OCI-LY3 (cell line): ENCODE measurements around the gene ACSF3.

Experiments used
- H2AFZ ChIP-seq: fragments of 200-600, 300-600 bp; shearing (Covaris generic); 2 replicates; pipeline ENCODE4 v1.6.0; 2014; ENCODE audit warnings: antibody characterized with exemption, low read depth, low read length
- H3K27ac ChIP-seq: fragments of 200-600, 300-600 bp; sonication (generic); 2 replicates; pipeline ENCODE4 v1.5.1; 2014; ENCODE audit warnings: mild to moderate bottlenecking, low read length, moderate library complexity, mixed read lengths
- H3K27me3 ChIP-seq: fragments of 200-600, 300-600 bp; sonication (generic); 2 replicates; pipeline ENCODE4 v1.6.1; 2014; ENCODE audit warnings: low read depth, low read length, mixed read lengths
- H3K36me3 ChIP-seq: fragments of 200-600, 300-600 bp; sonication (generic); replicated peaks from 2 replicates; pipeline ENCODE3; 2014; ENCODE audit warnings: low read depth, low read length, mixed read lengths
- H3K4me1 ChIP-seq: fragments of 300-600, 200-600 bp; sonication (generic); 2 replicates; pipeline ENCODE4 v1.6.1; 2014; ENCODE audit warnings: low read length, mixed read lengths
- H3K4me2 ChIP-seq: fragments of 200-600, 300-600 bp; sonication (generic); 2 replicates; pipeline ENCODE4 v1.6.1; 2014; ENCODE audit warnings: low read length, mixed read lengths
- H3K4me3 ChIP-seq: fragments of 300-600, 200-600 bp; sonication (generic); 2 replicates; pipeline ENCODE4 v1.5.1; 2014; ENCODE audit warnings: antibody characterized with exemption, mild to moderate bottlenecking, low read length, moderate library complexity
- H3K79me2 ChIP-seq: fragments of 300-600, 200-600 bp; shearing (Covaris generic); 2 replicates; pipeline ENCODE4 v1.6.1; 2014; ENCODE audit warnings: mild to moderate bottlenecking, low read length, mixed read lengths
- H3K9ac ChIP-seq: fragments of 300-600, 200-600 bp; shearing (Covaris generic); 2 replicates; pipeline ENCODE4 v1.6.0; 2014; ENCODE audit warnings: mild to moderate bottlenecking, low read length, moderate library complexity
- H3K9me3 ChIP-seq: fragments of 200-600, 300-600 bp; shearing (Covaris generic); 2 replicates; pipeline ENCODE4 v1.6.1; 2014; ENCODE audit warnings: low read length, mixed read lengths; ENCODE audit not compliant: insufficient read depth
- H4K20me1 ChIP-seq: fragments of 200-600, 300-600 bp; sonication (generic); 2 replicates; pipeline ENCODE4 v1.6.1; 2016; ENCODE audit warnings: low read length, mixed read lengths; ENCODE audit not compliant: insufficient read depth
- CTCF ChIP-seq: fragments of 200-600, 300-600 bp; sonication (generic); IDR thresholded peaks from 2 replicates; pipeline ENCODE4 v1.5.1; 2014; ENCODE audit warnings: antibody characterized with exemption, low read length, low read depth
- EZH2phosphoT487 ChIP-seq: fragments of 200-600 bp; shearing (Covaris generic); IDR thresholded peaks from 2 replicates; pipeline ENCODE4 v1.6.1; 2018; ENCODE audit warnings: antibody characterized with exemption, mixed run types, low read depth

Gene ACSF3

GRCh38 chr16:89102041-89102471, 8.4 kb downstream of the ACSF3 start:
- Histone ChIP-seq H3K27me3 (no peaks in the 10 kb centered on the region), H2AFZ (no peak overlapping the region), H3K9me3 (no peaks in the 10 kb centered on the region; the same call in 1 of the 2 replicates), H3K79me2 (peaks cover 44% of the 10 kb centered on the region), H3K9ac (no peak overlapping the region), H3K4me2 (no peak overlapping the region), H3K4me1 (peaks cover 20% of the 10 kb centered on the region), H3K27ac (no peak overlapping the region), H4K20me1 (peaks cover 37% of the 10 kb centered on the region), H3K36me3 (peaks cover 72% of the 10 kb centered on the region), H3K4me3 (no peak overlapping the region)
- TF ChIP-seq CTCF (no peak), EZH2phosphoT487 (no peak)

- peaks cover 15% of the 10 kb centered on the region for H3K4me1 ChIP-seq
- H3K79me2 ChIP-seq: peaks cover 38% of the 10 kb centered on the region
- TF ChIP-seq CTCF: no peak
- no peak for TF ChIP-seq EZH2phosphoT487
- H4K20me1 ChIP-seq: peaks cover 32% of the 10 kb centered on the region
- no peak overlapping the region for H3K9ac ChIP-seq
- H3K27ac ChIP-seq: no peak overlapping the region
- H3K27me3 ChIP-seq: no peaks in the 10 kb centered on the region
- no peak overlapping the region for H2AFZ ChIP-seq
- no peak overlapping the region for H3K4me2 ChIP-seq
- H3K4me3 ChIP-seq: no peak overlapping the region
- H3K9me3 ChIP-seq: no peaks in the 10 kb centered on the region; the same call in 1 of the 2 replicates
- peaks cover 74% of the 10 kb centered on the region for H3K36me3 ChIP-seq
Observed at GRCh38 chr16:89102481-89103073, 8.9 kb downstream of the ACSF3 start.

GRCh38 chr16:89103156-89103555, 9.5 kb downstream of the ACSF3 start:
- Histone ChIP-seq H4K20me1 (peaks cover 26% of the 10 kb centered on the region), H3K27me3 (no peaks in the 10 kb centered on the region), H3K4me1 (peaks cover 9% of the 10 kb centered on the region), H3K4me3 (no peak overlapping the region), H3K27ac (no peak overlapping the region), H3K9ac (no peak overlapping the region), H2AFZ (no peak overlapping the region), H3K4me2 (no peak overlapping the region), H3K79me2 (peaks cover 33% of the 10 kb centered on the region), H3K36me3 (peaks cover 76% of the 10 kb centered on the region), H3K9me3 (no peaks in the 10 kb centered on the region)
- no peak for TF ChIP-seq EZH2phosphoT487
- no peak for TF ChIP-seq CTCF

GRCh38 chr16:89103781-89104180, 10.1 kb downstream of the ACSF3 start:
- H4K20me1 ChIP-seq: peaks cover 20% of the 10 kb centered on the region; the same call in 1 of the 2 replicates
- peaks cover 26% of the 10 kb centered on the region for H3K79me2 ChIP-seq

More at GRCh38 chr16:89103781-89104180, 10.1 kb downstream of the ACSF3 start:
- peaks cover 81% of the 10 kb centered on the region for H3K36me3 ChIP-seq
- no peak overlapping the region for H3K4me3 ChIP-seq
- H3K9ac ChIP-seq: no peak overlapping the region
- no peak overlapping the region for H3K27ac ChIP-seq
- no peak for TF ChIP-seq CTCF
- no peak for TF ChIP-seq EZH2phosphoT487
- no peak overlapping the region for H2AFZ ChIP-seq
- H3K4me1 ChIP-seq: peaks cover 3% of the 10 kb centered on the region
- no peaks in the 10 kb centered on the region for H3K9me3 ChIP-seq
- H3K4me2 ChIP-seq: no peak overlapping the region
- no peaks in the 10 kb centered on the region for H3K27me3 ChIP-seq
